GM12878 (cell line): Measurements from ENCODE around the gene PHACTR1. TPM values are rescaled to one million over a fixed set of nuclear protein-coding genes. Genes with fewer than 3 reads are reported as not detected.

ENCODE experiments used
- ATAC-seq: fragments of 200-7000 bp; cut with Tn5 transposase; 3 replicates; pipeline ENCODE4 v1.9.1; 2020; ENCODE audit warnings: mild to moderate bottlenecking, moderate library complexity
- BruUV-seq: library from RNA; stranded (reverse); fragments of 400-500 nt; replicated peaks from 2 replicates; lab custom pipeline; 2021; lab: Mats Ljungman, UMichigan
- CTCF ChIA-PET: fragments of 300-600 bp; sonication (Branson Sonifier 250); formaldehyde crosslinking; extraction: SDS; loops from one replicate; lab custom pipeline; 2021; ENCODE audit warnings: inconsistent platforms; lab: Yijun Ruan, JAX
- POLR2A ChIA-PET: fragments of 350-600 bp; formaldehyde crosslinking; extraction: SDS; loops from one replicate; lab custom pipeline; 2021; ENCODE audit warnings: inconsistent platforms; lab: Charles Lee
- RAD21 ChIA-PET: fragments of 300-600 bp; sonication (Branson Sonifier 250); formaldehyde crosslinking; loops from one replicate; lab custom pipeline; 2023; ENCODE audit warnings: antibody characterized with exemption; ENCODE audit not compliant: unreplicated experiment; lab: Charles Lee
- SMC1A ChIA-PET: fragments of 300-600 bp; sonication (Branson Sonifier 250); formaldehyde crosslinking; loops from one replicate; lab custom pipeline; 2023; ENCODE audit not compliant: unreplicated experiment, uncharacterized antibody; lab: Charles Lee
- DNase-seq: peaks from one replicate; pipeline ENCODE4 v3.0.0-alpha.2; 2011; ENCODE audit warnings: low read depth, low spot score
- FAIRE-seq: peaks from 3 replicates; lab custom pipeline; 2011; peaks lifted over from hg19 to GRCh38; lab: Jason Lieb, UNC
- H2AFZ ChIP-seq: 2 replicates; pipeline ENCODE4 v1.6.0; 2011; ENCODE audit warnings: low read depth, low read length, control low read depth; ENCODE audit not compliant: control insufficient read depth
- H3K27ac ChIP-seq: 2 replicates; pipeline ENCODE4 v1.5.1; 2011; ENCODE audit warnings: control low read depth; ENCODE audit not compliant: control insufficient read depth, insufficient read depth
- H3K27me3 ChIP-seq, 2 experiments: replicated peaks in 1 of 2; 2 replicates each; pipeline versions ENCODE4 v1.6.0 to v1.6.1; 2011; ENCODE audit warnings: low read length in 1 of 2; ENCODE audit not compliant: control insufficient read depth in 2 of 2, insufficient read depth in 2 of 2
- H3K36me3 ChIP-seq, 2 experiments: 2 replicates each; pipeline ENCODE4 v1.5.1; 2011; ENCODE audit warnings: low read length in 1 of 2; ENCODE audit not compliant: control insufficient read depth in 2 of 2, insufficient read depth in 2 of 2
- H3K4me1 ChIP-seq: 2 replicates; pipeline ENCODE4 v1.6.1; 2011; ENCODE audit warnings: mild to moderate bottlenecking, low read length, moderate library complexity, mixed read lengths; ENCODE audit not compliant: control insufficient read depth, insufficient read depth
- H3K4me2 ChIP-seq: 2 replicates; pipeline ENCODE4 v1.6.0; 2011; ENCODE audit warnings: control low read depth; ENCODE audit not compliant: control insufficient read depth, insufficient read depth
- H3K4me3 ChIP-seq: fragments of 200-600 bp; sonication (generic); 2 replicates; pipeline ENCODE4 v1.5.1; 2016
- H3K79me2 ChIP-seq: 2 replicates; pipeline ENCODE4 v1.6.0; 2011; ENCODE audit warnings: low read length; ENCODE audit not compliant: control insufficient read depth, insufficient read depth
- H3K9ac ChIP-seq: 2 replicates; pipeline ENCODE4 v1.8.0; 2011; ENCODE audit warnings: low read length, control low read depth, mixed read lengths; ENCODE audit not compliant: control insufficient read depth, insufficient read depth
- H3K9me3 ChIP-seq: replicated peaks from 3 replicates; pipeline ENCODE4 v1.5.1; 2011; ENCODE audit warnings: mild to moderate bottlenecking, low read length; ENCODE audit not compliant: control insufficient read depth, insufficient read depth
- H4K20me1 ChIP-seq: 2 replicates; pipeline ENCODE4 v1.6.0; 2011; ENCODE audit not compliant: control insufficient read depth, insufficient read depth
- ATF7 ChIP-seq: fragments of 450-650 bp; IDR thresholded peaks from 2 replicates; pipeline ENCODE4 v1.6.1; 2016; ENCODE audit warnings: low read depth, mild to moderate bottlenecking
- BMI1 ChIP-seq: fragments of 450-650 bp; IDR thresholded peaks from 2 replicates; pipeline ENCODE4 v1.6.1; 2016; ENCODE audit warnings: mild to moderate bottlenecking, moderate library complexity, borderline replicate concordance
- CHD1 ChIP-seq: IDR thresholded peaks from 2 replicates; pipeline ENCODE4 v1.6.1; 2012; ENCODE audit warnings: low read depth, low read length, improper control_type of control experiment
- E4F1 ChIP-seq: fragments of 450-650 bp; IDR thresholded peaks from 2 replicates; pipeline ENCODE4 v1.6.1; 2018; ENCODE audit warnings: borderline replicate concordance, mild to moderate bottlenecking; ENCODE audit not compliant: partially characterized antibody
- GATAD2B ChIP-seq: fragments of 450-650 bp; conservative IDR thresholded peaks from 2 replicates; pipeline ENCODE4 v1.6.1; 2017; ENCODE audit warnings: low read depth, mild to moderate bottlenecking, moderate library complexity
- HDGF ChIP-seq: fragments of 450-650 bp; IDR thresholded peaks from 2 replicates; pipeline ENCODE4 v1.6.1; 2016; ENCODE audit warnings: antibody characterized with exemption
- HSF1 ChIP-seq: fragments of 150-350 bp; IDR thresholded peaks from 2 replicates; pipeline ENCODE4 v1.6.1; 2014; ENCODE audit warnings: mild to moderate bottlenecking, low read depth, low read length
- KDM1A ChIP-seq: fragments of 200-600 bp; sonication (generic); IDR thresholded peaks from 2 replicates; pipeline ENCODE4 v1.6.1; 2016; ENCODE audit warnings: borderline replicate concordance
- NR2C1 ChIP-seq: fragments of 450-650 bp; IDR thresholded peaks from 2 replicates; pipeline ENCODE4 v1.6.1; 2017; ENCODE audit warnings: antibody characterized with exemption, mild to moderate bottlenecking, moderate library complexity
- NR2F1 ChIP-seq: fragments of 450-650 bp; conservative IDR thresholded peaks from 2 replicates; pipeline ENCODE4 v1.6.1; 2017; ENCODE audit warnings: mild to moderate bottlenecking
- PML ChIP-seq: IDR thresholded peaks from 2 replicates; pipeline ENCODE4 v1.6.1; 2012; ENCODE audit warnings: low read length, inconsistent platforms
- RELA ChIP-seq: fragments of 450-650 bp; IDR thresholded peaks from 2 replicates; pipeline ENCODE4 v1.8.0; 2014; ENCODE audit warnings: borderline replicate concordance; ENCODE audit not compliant: partially characterized antibody
- RUNX3 ChIP-seq: IDR thresholded peaks from 2 replicates; pipeline ENCODE4 v1.6.1; 2012; ENCODE audit warnings: low read length, inconsistent platforms
- SUPT20H ChIP-seq: IDR thresholded peaks from 2 replicates; pipeline ENCODE4 v1.6.1; 2011; ENCODE audit warnings: low read depth, mild to moderate bottlenecking, low read length, moderate library complexity, borderline replicate concordance; ENCODE audit not compliant: control insufficient read depth
- TBL1XR1 ChIP-seq: IDR thresholded peaks from 2 replicates; pipeline ENCODE4 v1.6.1; 2012; ENCODE audit warnings: low read depth, low read length, improper control_type of control experiment
- TCF3 ChIP-seq: IDR thresholded peaks from 2 replicates; pipeline ENCODE4 v1.6.1; 2012; ENCODE audit warnings: low read depth, mild to moderate bottlenecking, low read length, borderline replicate concordance; ENCODE audit not compliant: insufficient read depth
- ZNF622 ChIP-seq: fragments of 450-650 bp; IDR thresholded peaks from 2 replicates; pipeline ENCODE4 v1.6.1; 2017; ENCODE audit warnings: mild to moderate bottlenecking, inconsistent platforms
- WGBS: methylation state at CpG from one replicate; pipeline ENCODE4 v1.1.6; 2016; ENCODE audit warnings: low lambda C conversion rate; ENCODE audit not compliant: insufficient replicate concordance, insufficient coverage; ENCODE audit errors: missing lambda C conversion rate; 5-methylcytosine and 5-hydroxymethylcytosine counted together
- in situ Hi-C: fragments of 300-500 bp; cut with MboI; formaldehyde crosslinking; loops from 9 replicates; pipeline ENCODE4 v1.14.3; 2018; ENCODE audit warnings: mixed read lengths
- intact Hi-C: fragments of 100-400 bp; cut with micrococcal nuclease; formaldehyde crosslinking; loops from one replicate; pipeline ENCODE4 v1.14.2; 2022; ENCODE audit not compliant: unreplicated experiment
- polyA plus RNA-seq, 11 experiments: library from polyadenylated mRNA; depleted of rRNA in 4 of 11; unstranded in 6 of 11; stranded (reverse) in 5 of 11; fragments of >200 nt; fragmentation: Nextera tagmentation in 4 of 11; fragmentation: Illumina TruSeq in 1 of 11; extraction: Ambion mirVana in 4 of 11; extraction: Trizol in 1 of 11; gene quantifications; 1 replicate in 1 of 11; 2 replicates in 10 of 11; pipeline versions ENCODE4 v1.2.1 to v1.2.3, GENCODE V29; 2011 to 2016; ENCODE audit warnings: inconsistent platforms in 2 of 11, missing spikeins in 2 of 11, low read depth in 1 of 11
- total RNA-seq, 4 experiments: library from RNA; depleted of rRNA in 3 of 4; stranded (reverse); fragments of >200 nt in 3 of 4; fragmentation: Illumina TruSeq in 1 of 4; extraction: Trizol in 1 of 4; gene quantifications; 2 replicates each; pipeline versions ENCODE4 v1.2.1 to v1.2.3, GENCODE V29; 2013 to 2021

Gene PHACTR1
- total and polyA plus RNA-seq, 10 of the 15 experiments (the other 5 are each of a cell fraction or from before 2014, with no cell fraction given): 34.2 to 94.6 (median 62.3) TPM

GRCh38 chr6:12666886-12667285, 49.7 kb upstream of the PHACTR1 start:
- ATAC-seq (no peak), FAIRE-seq (no peak), DNase-seq (no peak)
- Histone ChIP-seq H4K20me1 (no peaks in the 10 kb centered on the region), H3K79me2 (no peaks in the 10 kb centered on the region), H3K9me3 (no peaks in the 10 kb centered on the region), H3K4me1 (no peaks in the 10 kb centered on the region), H3K27ac (no peak overlapping the region), H2AFZ (no peak overlapping the region), H3K4me2 (no peak overlapping the region), H3K36me3 (no peaks in the 10 kb centered on the region), H3K27me3 (no peaks in the 10 kb centered on the region; a peak in 1 of 4 replicates), H3K4me3 (no peak overlapping the region), H3K9ac (no peak overlapping the region)
- ChIA-PET SMC1A (no interaction called here), CTCF (no interaction called here), RAD21 (no interaction called here), POLR2A (no interaction called here)
- in situ Hi-C loops (loop anchor here (25.0 kb wide), 1 partner anchor 870 kb away; no protein-coding TSS in a partner anchor), intact Hi-C loops (no loop called here)
- TF ChIP-seq BMI1: no peak
- TF ChIP-seq E4F1: no peak
- TF ChIP-seq SUPT20H: no peak
- no peak for TF ChIP-seq GATAD2B
- no peak for TF ChIP-seq NR2F1
- WGBS: 0% methylated on average over 1 of the region's 1 CpG
- no TSS peak for BruUV-seq

GRCh38 chr6:12675931-12676330, 40.6 kb upstream of the PHACTR1 start:
- H3K4me3 ChIP-seq: no peak overlapping the region
- ChIA-PET RAD21 (no interaction called here), CTCF (no interaction called here), POLR2A (no interaction called here), SMC1A (no interaction called here)
- DNase-seq (no peak), FAIRE-seq (no peak), ATAC-seq (no peak)
- H2AFZ ChIP-seq: no peak overlapping the region
- no peaks in the 10 kb centered on the region; a peak in 1 of 4 replicates for H3K27me3 ChIP-seq
- H4K20me1 ChIP-seq: no peaks in the 10 kb centered on the region
- no peaks in the 10 kb centered on the region for H3K36me3 ChIP-seq
- no TSS peak for BruUV-seq
- in situ Hi-C loops: no loop called here
- no peak overlapping the region for H3K9ac ChIP-seq
- no peak overlapping the region for H3K27ac ChIP-seq
- H3K79me2 ChIP-seq: no peaks in the 10 kb centered on the region
- intact Hi-C loops: no loop called here
- H3K4me2 ChIP-seq: no peak overlapping the region
- no peaks in the 10 kb centered on the region for H3K4me1 ChIP-seq
- H3K9me3 ChIP-seq: no peaks in the 10 kb centered on the region; the same call in 2 of the 3 replicates
- 8% methylated on average over 5 of the region's 5 CpGs for WGBS
- TF ChIP-seq HSF1 (no peak), NR2C1 (no peak), RUNX3 (no peak), HDGF (no peak), CHD1 (no peak), TCF3 (no peak), RELA (no peak), KDM1A (no peak), PML (no peak), ATF7 (no peak), TBL1XR1 (no peak), ZNF622 (no peak)
